Middle frontal gyrus (tissue), 1 donor: ENCODE measurements around the gene INHBC.

ENCODE experiments used
- DNase-seq: peaks from one replicate; pipeline ENCODE4 v3.0.0-alpha.2; 2015; ENCODE audit warnings: low spot score; ENCODE audit errors: extremely low spot score

INHBC gene

GRCh38 chr12:57467915-57468314 is 33.3 kb downstream of the INHBC start:
- DNase-seq: no peak

- DNase-seq: no peak
Observed at GRCh38 chr12:57469296-57470164, 34.9 kb downstream of the INHBC start.

- no peak for DNase-seq
Observed at GRCh38 chr12:57470286-57470969, 35.8 kb downstream of the INHBC start.

GRCh38 chr12:57470970-57471656 is 36.5 kb downstream of the INHBC start:
- no peak for DNase-seq

- no peak for DNase-seq
Observed at GRCh38 chr12:57471661-57472060, 37.1 kb downstream of the INHBC start.

- DNase-seq: no peak
Observed at GRCh38 chr12:57472391-57472790, 37.8 kb downstream of the INHBC start.

- no peak for DNase-seq
Observed at GRCh38 chr12:57473392-57473791, 38.8 kb downstream of the INHBC start.

- no peak for DNase-seq
Observed at GRCh38 chr12:57473886-57474285, 39.3 kb downstream of the INHBC start.

- no peak for DNase-seq
Observed at GRCh38 chr12:57474430-57474829, 39.8 kb downstream of the INHBC start.

GRCh38 chr12:57474862-57475261 is 40.3 kb downstream of the INHBC start:
- DNase-seq: no peak

- no peak for DNase-seq
Observed at GRCh38 chr12:57475271-57476161, 40.9 kb downstream of the INHBC start.

- DNase-seq: no peak
Observed at GRCh38 chr12:57476162-57476992, 41.8 kb downstream of the INHBC start.

- no peak for DNase-seq
Observed at GRCh38 chr12:57476993-57477709, 42.6 kb downstream of the INHBC start.

- DNase-seq: no peak
Observed at GRCh38 chr12:57477710-57478681, 43.4 kb downstream of the INHBC start.

GRCh38 chr12:57479043-57479375 is 44.4 kb downstream of the INHBC start:
- no peak for DNase-seq

GRCh38 chr12:57479376-57480115 is 45.0 kb downstream of the INHBC start, which contains the start of gene ARHGAP9:
Gene ARHGAP9 (minus strand): TSS chr12:57479866. CDS start chr12:57479406, 460 bp downstream.
- no peak for DNase-seq

GRCh38 chr12:57481671-57482070 is 47.1 kb downstream of the INHBC start:
- DNase-seq: no peak

- no peak for DNase-seq
Observed at GRCh38 chr12:57483466-57483865, 48.9 kb downstream of the INHBC start.
